HEK293 (cell line): Measurements from ENCODE around the gene GOLT1A.

Experiments
- CTCF ChIA-PET: fragments of 350-600 bp; formaldehyde crosslinking; extraction: SDS; loops from one replicate; lab custom pipeline; 2021; ENCODE audit warnings: antibody characterized with exemption; lab: Yijun Ruan, JAX
- POLR2A ChIA-PET: fragments of 300-600 bp; formaldehyde crosslinking; extraction: SDS; loops from one replicate; lab custom pipeline; 2020; ENCODE audit warnings: antibody characterized with exemption, inconsistent platforms; lab: Yijun Ruan, JAX
- H3K27ac ChIP-seq: fragments of 200-500 bp; sonication (Bioruptor generic); 2 replicates; pipeline ENCODE4 v1.5.1; 2014; ENCODE audit warnings: low read depth, low read length, control low read depth, inconsistent platforms; ENCODE audit errors: extremely low read depth
- H3K36me3 ChIP-seq, 2 experiments: fragments of 200-500 bp in 1 of 2; sonication (Bioruptor generic) in 1 of 2; 1 replicate in 1 of 2; 2 replicates in 1 of 2; pipeline ENCODE4 v1.5.1; 2014 to 2017; ENCODE audit warnings: inconsistent platforms in 2 of 2, low read length in 2 of 2; ENCODE audit not compliant: control insufficient read depth in 2 of 2, insufficient read depth in 1 of 2
- H3K4me1 ChIP-seq: fragments of 200-500 bp; sonication (Bioruptor generic); 2 replicates; pipeline ENCODE4 v1.5.1; 2014; ENCODE audit warnings: mild to moderate bottlenecking, low read length, inconsistent platforms; ENCODE audit not compliant: control insufficient read depth, insufficient read depth
- H3K4me3 ChIP-seq: 2 replicates; pipeline ENCODE4 v1.5.1; 2011; ENCODE audit warnings: low read depth, mild to moderate bottlenecking, control low read depth, low read length, moderate library complexity
- H3K9me3 ChIP-seq: fragments of 200-500 bp; sonication (Bioruptor generic); 2 replicates; pipeline ENCODE4 v1.5.1; 2014; ENCODE audit warnings: low read depth, low read length, inconsistent platforms; ENCODE audit not compliant: control insufficient read depth, insufficient read depth
- EGR2 ChIP-seq: fragments of 450-650 bp; formaldehyde crosslinking; IDR thresholded peaks from 2 replicates; pipeline ENCODE4 v1.5.1; 2016; ENCODE audit warnings: low read depth, missing biosample characterization, missing genetic modification characterization
- GLIS1 ChIP-seq: fragments of 450-650 bp; formaldehyde crosslinking; IDR thresholded peaks from 2 replicates; pipeline ENCODE4 v1.5.1; 2016; ENCODE audit warnings: missing biosample characterization, missing genetic modification characterization
- HOXA7 ChIP-seq: sonication (generic); formaldehyde crosslinking; IDR thresholded peaks from 2 replicates; pipeline ENCODE4 v1.8.1; 2022; ENCODE audit warnings: missing genetic modification reagents, borderline replicate concordance
- PRDM1 ChIP-seq: fragments of 450-650 bp; formaldehyde crosslinking; IDR thresholded peaks from 2 replicates; pipeline ENCODE4; 2016; ENCODE audit warnings: missing biosample characterization, missing genetic modification characterization
- SCRT2 ChIP-seq: fragments of 450-650 bp; formaldehyde crosslinking; IDR thresholded peaks from 2 replicates; pipeline ENCODE4 v1.5.1; 2016; ENCODE audit warnings: missing biosample characterization, missing genetic modification characterization
- ZNF239 ChIP-seq: fragments of 450-650 bp; formaldehyde crosslinking; IDR thresholded peaks from 2 replicates; pipeline ENCODE4 v1.5.1; 2016; ENCODE audit warnings: missing biosample characterization, missing genetic modification characterization
- ZNF558 ChIP-seq: fragments of 450-650 bp; formaldehyde crosslinking; IDR thresholded peaks from 2 replicates; pipeline ENCODE4 v1.5.1; 2016; ENCODE audit warnings: missing biosample characterization, missing genetic modification characterization
- ZNF768 ChIP-seq: fragments of 450-650 bp; formaldehyde crosslinking; IDR thresholded peaks from 2 replicates; pipeline ENCODE4 v1.5.1; 2018; ENCODE audit warnings: missing biosample characterization, mild to moderate bottlenecking, missing genetic modification characterization
- TF ChIP-seq, protein P1 (sequence below): fragments of 450-650 bp; formaldehyde crosslinking; IDR thresholded peaks from 2 replicates; pipeline ENCODE4 v1.5.1; 2016; ENCODE audit warnings: missing biosample characterization, missing genetic modification characterization
- TF ChIP-seq, protein P2 (sequence below): fragments of 450-650 bp; formaldehyde crosslinking; IDR thresholded peaks from 2 replicates; pipeline ENCODE4 v1.5.1; 2016; ENCODE audit warnings: missing biosample characterization, missing genetic modification characterization

Gene GOLT1A

GRCh38 chr1:204149635-204150565 lies 63.9 kb downstream of the GOLT1A start:
- POLR2A ChIA-PET: interaction anchor here (1.0 kb wide), 1 partner anchor 12 kb away, joined by 4 read pairs; no protein-coding TSS in a partner anchor
- H3K4me3 ChIP-seq: no peak overlapping the region
- H3K4me1 ChIP-seq: peaks cover 3% of the 10 kb centered on the region
- H3K36me3 ChIP-seq: peaks cover 0 to 12% of the 10 kb centered on the region in 2 experiments; a peak in 1 of 3 replicates
- no peaks in the 10 kb centered on the region for H3K9me3 ChIP-seq
- no peak overlapping the region for H3K27ac ChIP-seq
- CTCF ChIA-PET: interaction anchor here (0.6 to 2.9 kb wide), 5 partner anchors 13 to 351 kb away, joined by 3 to 9 read pairs (median 5); no protein-coding TSS in a partner anchor
- TF ChIP-seq GLIS1 (tag by site-specific recombination) (peak; percentile 44), PRDM1 (tag by site-specific recombination) (no peak)

DNA sequence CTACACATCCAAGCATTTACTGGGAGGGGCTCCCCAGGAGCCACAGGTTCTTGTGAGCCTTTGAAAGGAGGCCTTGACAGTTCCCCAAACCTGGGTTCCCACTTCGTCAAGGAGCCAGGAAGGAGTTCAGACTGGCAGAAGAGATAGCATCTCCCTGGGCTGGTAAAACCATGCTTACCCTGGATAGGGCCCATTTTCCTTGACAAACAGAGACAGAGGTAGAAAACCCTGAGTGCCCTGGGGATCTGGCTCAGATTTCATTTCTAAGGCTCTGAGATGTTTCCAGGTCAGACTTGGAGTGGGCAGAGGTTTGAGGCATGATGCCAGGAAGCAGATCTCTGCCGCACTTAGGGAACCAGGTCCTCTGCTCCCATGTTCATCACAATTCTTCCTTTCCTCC lies 64.7 kb downstream of the GOLT1A start:
- no peak overlapping the region for H3K4me3 ChIP-seq
- TF ChIP-seq EGR2 (tag by site-specific recombination) (no peak), ZNF768 (tag by site-specific recombination) (no peak), ZNF558 (tag by site-specific recombination) (no peak), ZNF239 (tag by site-specific recombination) (no peak), SCRT2 (0 out of 2 replicates have a peak, but pooled peaks have one; percentile 12), HOXA7 (CRISPR knock-in tag) (no peak)
- TF ChIP-seq, protein P1, sequence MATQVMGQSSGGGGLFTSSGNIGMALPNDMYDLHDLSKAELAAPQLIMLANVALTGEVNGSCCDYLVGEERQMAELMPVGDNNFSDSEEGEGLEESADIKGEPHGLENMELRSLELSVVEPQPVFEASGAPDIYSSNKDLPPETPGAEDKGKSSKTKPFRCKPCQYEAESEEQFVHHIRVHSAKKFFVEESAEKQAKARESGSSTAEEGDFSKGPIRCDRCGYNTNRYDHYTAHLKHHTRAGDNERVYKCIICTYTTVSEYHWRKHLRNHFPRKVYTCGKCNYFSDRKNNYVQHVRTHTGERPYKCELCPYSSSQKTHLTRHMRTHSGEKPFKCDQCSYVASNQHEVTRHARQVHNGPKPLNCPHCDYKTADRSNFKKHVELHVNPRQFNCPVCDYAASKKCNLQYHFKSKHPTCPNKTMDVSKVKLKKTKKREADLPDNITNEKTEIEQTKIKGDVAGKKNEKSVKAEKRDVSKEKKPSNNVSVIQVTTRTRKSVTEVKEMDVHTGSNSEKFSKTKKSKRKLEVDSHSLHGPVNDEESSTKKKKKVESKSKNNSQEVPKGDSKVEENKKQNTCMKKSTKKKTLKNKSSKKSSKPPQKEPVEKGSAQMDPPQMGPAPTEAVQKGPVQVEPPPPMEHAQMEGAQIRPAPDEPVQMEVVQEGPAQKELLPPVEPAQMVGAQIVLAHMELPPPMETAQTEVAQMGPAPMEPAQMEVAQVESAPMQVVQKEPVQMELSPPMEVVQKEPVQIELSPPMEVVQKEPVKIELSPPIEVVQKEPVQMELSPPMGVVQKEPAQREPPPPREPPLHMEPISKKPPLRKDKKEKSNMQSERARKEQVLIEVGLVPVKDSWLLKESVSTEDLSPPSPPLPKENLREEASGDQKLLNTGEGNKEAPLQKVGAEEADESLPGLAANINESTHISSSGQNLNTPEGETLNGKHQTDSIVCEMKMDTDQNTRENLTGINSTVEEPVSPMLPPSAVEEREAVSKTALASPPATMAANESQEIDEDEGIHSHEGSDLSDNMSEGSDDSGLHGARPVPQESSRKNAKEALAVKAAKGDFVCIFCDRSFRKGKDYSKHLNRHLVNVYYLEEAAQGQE (tag by site-specific recombination): no peak
- TF ChIP-seq, protein P2, sequence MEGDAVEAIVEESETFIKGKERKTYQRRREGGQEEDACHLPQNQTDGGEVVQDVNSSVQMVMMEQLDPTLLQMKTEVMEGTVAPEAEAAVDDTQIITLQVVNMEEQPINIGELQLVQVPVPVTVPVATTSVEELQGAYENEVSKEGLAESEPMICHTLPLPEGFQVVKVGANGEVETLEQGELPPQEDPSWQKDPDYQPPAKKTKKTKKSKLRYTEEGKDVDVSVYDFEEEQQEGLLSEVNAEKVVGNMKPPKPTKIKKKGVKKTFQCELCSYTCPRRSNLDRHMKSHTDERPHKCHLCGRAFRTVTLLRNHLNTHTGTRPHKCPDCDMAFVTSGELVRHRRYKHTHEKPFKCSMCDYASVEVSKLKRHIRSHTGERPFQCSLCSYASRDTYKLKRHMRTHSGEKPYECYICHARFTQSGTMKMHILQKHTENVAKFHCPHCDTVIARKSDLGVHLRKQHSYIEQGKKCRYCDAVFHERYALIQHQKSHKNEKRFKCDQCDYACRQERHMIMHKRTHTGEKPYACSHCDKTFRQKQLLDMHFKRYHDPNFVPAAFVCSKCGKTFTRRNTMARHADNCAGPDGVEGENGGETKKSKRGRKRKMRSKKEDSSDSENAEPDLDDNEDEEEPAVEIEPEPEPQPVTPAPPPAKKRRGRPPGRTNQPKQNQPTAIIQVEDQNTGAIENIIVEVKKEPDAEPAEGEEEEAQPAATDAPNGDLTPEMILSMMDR (tag by site-specific recombination): no peak
- CTCF ChIA-PET: interaction anchor here (0.6 to 2.9 kb wide), 4 partner anchors 13 to 644 kb away, joined by 3 to 9 read pairs (median 4); no protein-coding TSS in a partner anchor
- no peak overlapping the region for H3K27ac ChIP-seq
- POLR2A ChIA-PET: no interaction called here
- H3K4me1 ChIP-seq: peaks cover 3% of the 10 kb centered on the region
- H3K36me3 ChIP-seq: peaks cover 0 to 12% of the 10 kb centered on the region in 2 experiments; a peak in 1 of 3 replicates
- H3K9me3 ChIP-seq: no peaks in the 10 kb centered on the region
